NK-92 (cell line): Measurements from ENCODE around the gene HES6.

ENCODE experiments used
- DNase-seq: peaks from one replicate; lab custom pipeline; 2025; ENCODE audit not compliant: unreplicated experiment; lab: John Stamatoyannopoulos, UW

HES6 gene

GRCh38 chr2:238255151-238255551 is 15.3 kb upstream of the HES6 start:
- DNase-seq: no peak

GRCh38 chr2:238254095-238254723 is 14.4 kb upstream of the HES6 start:
- no peak for DNase-seq

DNA sequence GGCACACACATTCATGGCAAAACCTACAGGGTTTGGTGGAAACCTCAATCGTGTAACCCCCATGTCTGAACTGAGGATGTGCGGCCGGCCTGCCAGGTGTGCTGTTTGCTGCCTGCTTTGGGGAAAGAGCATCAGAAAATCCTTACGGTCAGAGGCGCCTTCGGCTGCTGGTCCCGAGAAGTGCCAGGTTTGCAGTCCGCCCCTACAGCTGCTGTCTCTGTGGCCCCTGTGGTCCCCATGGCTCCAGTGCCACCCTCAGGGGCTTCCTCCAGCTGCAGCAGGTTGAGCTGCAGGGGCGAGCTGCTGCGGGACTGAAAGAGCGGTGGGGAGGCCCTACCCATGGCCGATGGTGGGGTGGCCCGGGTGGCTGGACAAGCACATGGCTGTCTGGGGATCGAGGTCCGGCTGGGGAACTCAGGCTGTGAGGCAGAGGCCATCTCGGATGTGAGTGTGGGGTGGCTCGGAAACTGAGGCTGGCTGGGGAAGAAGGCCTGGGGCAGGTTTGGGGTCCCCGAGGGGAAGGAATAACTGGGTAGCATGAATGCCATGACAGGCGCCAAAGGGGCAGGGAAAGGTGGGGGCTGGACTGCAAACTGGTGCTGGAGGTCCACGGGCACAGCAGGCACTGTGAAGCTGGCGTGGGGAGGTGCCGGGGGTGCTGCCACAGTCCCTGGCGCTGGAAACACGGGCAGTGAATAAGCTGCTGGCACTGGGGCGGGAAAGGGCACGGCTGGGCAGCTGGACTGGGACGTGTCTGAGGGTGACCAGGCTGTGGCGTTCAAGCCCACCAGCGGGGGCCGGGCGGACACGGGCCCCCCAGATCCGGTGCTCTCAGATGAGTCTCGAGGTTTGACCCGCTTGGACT is 13.2 kb upstream of the HES6 start:
- DNase-seq: no peak

DNA sequence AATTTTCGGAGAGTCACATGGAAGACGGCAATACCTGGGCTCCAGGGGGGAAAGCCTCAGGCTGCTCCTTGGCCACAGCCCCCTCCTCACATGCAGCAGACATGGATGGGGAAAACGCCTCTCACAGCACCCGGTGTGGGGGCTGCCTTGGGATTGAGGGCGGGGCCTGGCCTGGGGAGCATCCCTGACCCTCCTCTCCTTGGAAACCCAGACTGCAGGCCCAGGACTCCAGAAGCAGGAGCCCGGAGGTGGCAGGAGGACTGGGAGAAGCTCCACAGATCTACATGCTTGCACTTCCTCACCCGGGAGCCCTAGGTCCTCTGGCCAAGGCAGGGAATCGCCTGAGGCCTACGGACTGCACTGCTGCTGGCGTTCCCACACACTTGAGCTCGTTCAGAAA is 12.1 kb upstream of the HES6 start:
- DNase-seq: no peak

DNA sequence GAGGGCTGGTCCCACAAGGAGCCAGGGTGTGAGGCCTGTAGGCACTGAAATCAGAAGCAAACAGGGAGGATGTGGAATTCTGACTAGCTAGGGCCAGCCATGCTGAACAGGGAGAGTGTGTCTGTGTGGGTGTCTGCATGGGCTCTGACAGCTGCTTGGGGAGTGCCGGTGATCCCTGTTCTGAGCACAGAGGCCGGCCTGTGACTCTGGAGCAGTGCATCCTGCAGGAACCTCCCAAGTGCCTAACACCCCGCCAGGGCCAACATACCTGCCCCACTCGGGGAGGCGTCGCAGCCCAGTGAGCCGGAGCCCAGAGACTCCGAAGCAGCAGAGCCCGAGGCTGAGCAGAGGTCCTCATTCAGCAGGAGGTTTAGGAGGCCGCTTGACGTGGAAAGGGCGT is 11.5 kb upstream of the HES6 start:
- no peak for DNase-seq

- DNase-seq: no peak
These were observed 11.1 kb upstream of the HES6 start for GRCh38 chr2:238250896-238251295.

GRCh38 chr2:238247841-238248453 is 8.1 kb upstream of the HES6 start:
- no peak for DNase-seq

- no peak for DNase-seq
These were observed 7.4 kb upstream of the HES6 start for GRCh38 chr2:238247002-238247822.

DNA sequence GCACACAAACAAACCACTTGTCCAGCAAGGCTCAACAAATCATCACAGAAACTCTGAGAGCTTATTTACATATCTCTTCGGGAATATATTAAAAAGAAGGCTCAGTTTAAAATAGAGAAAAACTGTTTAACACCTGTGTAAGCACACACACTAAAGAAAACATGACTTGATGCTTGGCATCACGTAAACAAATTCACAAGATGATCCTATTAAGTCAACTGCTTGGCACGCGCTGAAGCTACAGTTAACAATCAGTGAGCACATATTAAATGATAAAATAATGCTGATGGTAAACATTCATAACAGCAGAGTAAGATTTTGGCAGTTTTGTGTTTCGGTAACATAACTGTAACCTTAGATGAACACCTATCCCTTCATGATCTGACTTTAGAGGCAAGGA is 4.3 kb upstream of the HES6 start:
- no peak for DNase-seq

GRCh38 chr2:238243496-238244076 is 3.7 kb upstream of the HES6 start:
- DNase-seq: no peak

GRCh38 chr2:238242731-238243495 is 3.1 kb upstream of the HES6 start:
- no peak for DNase-seq

- no peak for DNase-seq
These were observed 2.1 kb upstream of the HES6 start for GRCh38 chr2:238241970-238242369.

- no peak for DNase-seq
These were observed 1.2 kb upstream of the HES6 start for GRCh38 chr2:238240757-238241711.

DNA sequence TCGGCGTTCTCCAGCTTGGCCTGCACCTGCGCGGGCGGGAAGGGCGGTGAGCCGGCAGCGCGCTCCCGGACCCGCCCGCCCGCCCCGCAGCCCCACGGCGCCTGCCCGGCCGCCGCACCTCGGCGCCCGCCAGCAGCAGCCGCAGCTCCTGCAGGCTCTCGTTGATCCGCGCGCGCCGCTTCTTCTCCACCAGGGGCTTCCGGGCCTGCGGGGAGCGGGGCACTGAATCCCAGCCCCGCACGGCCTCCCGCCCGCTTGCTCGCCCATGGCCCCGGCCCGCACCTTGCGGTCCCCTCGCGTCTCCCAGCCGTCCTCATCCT is 335 bp downstream of the HES6 start:
- DNase-seq: no peak

DNA sequence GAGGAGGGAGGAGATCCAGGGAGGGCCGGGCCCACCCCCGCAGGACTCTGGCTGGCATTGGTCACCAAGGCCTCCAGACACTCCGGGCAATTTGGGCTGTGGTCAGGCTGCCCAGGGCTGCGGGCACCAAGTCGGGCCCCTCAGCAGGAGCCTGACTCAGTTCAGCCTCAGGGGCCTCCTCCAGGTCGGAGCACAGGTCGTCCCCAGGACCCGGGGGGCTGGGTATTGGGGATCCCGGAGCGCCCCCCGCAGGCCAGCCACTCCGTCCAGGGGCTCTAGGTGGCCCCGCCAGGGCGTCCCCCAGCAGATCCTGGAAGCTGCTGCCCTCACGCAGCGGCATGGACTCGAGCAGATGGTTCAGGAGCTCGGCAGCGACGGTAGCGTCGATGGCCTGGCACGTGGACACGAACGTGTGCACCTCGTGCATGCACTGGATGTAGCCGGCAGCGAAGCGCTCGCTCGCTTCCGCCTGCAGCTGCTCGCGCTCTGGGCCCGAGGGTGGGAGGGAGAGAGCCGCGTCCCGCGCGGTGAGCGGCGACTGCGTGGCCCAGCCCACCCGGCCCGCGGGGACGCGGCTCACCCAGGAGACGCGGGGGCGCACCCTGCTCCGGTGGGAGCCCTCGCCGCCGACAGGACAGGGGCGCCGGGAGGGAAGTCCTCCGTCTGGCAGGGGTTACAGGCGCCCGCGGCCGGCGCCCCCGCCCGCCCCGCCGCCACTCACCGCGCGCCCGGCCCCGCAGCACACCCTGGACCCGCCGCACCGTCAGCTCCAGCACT is 884 bp downstream of the HES6 start:
- no peak for DNase-seq

GRCh38 chr2:238238311-238238765 is 1.5 kb downstream of the HES6 start:
- DNase-seq: no peak

GRCh38 chr2:238237431-238238135 is 2.3 kb downstream of the HES6 start:
- DNase-seq: no peak

- no peak for DNase-seq
These were observed 3.3 kb downstream of the HES6 start for GRCh38 chr2:238236571-238236970.
